ENCODE data around the gene DUSP7.

DNA sequence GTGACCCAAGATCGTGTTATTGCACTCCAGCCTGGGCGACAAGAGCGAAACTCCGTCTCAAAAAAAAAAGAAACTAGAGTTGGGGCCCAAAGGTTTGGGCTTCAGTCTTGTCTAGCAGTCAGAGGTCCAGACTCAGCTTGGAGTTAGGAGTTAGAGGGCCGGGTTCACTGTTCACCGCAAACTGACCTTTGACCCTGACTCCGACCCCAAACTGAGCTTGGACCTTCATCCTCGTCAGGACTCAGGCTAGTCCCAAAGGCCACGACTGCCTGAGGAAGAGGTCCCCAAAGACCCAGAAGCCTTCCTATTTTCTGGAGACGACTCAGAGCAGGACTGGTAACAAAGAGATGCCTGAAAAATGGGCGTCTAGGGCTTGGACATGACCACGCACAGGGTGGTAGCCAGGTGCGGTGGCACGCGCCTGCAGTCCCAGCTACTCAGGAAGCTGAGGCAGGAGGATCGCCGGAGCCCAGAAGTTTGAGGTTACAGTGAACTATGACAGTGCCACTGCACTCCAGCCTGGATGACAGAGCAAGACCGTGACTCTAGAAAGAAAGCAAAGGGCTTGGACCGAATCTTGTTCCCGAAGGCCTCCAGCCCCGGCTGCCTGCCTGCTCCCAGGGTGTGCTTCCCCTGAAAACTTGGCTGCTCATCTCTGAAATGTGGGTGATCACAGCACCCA is 37.9 kb downstream of the DUSP7 start:
- TF ChIP-seq CTCF (IDR thresholded peaks at IDR 0.05) (no peak), POLR2A (IDR thresholded peaks at IDR 0.05) (no peak)

Data from body of pancreas (tissue), 4 donors.